NCI-H1092 treated with DMSO at 0.1 percent for 48 hours (cell line): Measurements from ENCODE around the gene CYP46A1.
"Not testable (repeated sequence)": the region's sequence is repeated elsewhere in the genome, so short reads cannot be mapped to it uniquely, and the experiment has no call there.

Source experiments
- DNase-seq: peaks from one replicate; lab custom pipeline; 2025; lab: John Stamatoyannopoulos, UW

Gene CYP46A1

DNA sequence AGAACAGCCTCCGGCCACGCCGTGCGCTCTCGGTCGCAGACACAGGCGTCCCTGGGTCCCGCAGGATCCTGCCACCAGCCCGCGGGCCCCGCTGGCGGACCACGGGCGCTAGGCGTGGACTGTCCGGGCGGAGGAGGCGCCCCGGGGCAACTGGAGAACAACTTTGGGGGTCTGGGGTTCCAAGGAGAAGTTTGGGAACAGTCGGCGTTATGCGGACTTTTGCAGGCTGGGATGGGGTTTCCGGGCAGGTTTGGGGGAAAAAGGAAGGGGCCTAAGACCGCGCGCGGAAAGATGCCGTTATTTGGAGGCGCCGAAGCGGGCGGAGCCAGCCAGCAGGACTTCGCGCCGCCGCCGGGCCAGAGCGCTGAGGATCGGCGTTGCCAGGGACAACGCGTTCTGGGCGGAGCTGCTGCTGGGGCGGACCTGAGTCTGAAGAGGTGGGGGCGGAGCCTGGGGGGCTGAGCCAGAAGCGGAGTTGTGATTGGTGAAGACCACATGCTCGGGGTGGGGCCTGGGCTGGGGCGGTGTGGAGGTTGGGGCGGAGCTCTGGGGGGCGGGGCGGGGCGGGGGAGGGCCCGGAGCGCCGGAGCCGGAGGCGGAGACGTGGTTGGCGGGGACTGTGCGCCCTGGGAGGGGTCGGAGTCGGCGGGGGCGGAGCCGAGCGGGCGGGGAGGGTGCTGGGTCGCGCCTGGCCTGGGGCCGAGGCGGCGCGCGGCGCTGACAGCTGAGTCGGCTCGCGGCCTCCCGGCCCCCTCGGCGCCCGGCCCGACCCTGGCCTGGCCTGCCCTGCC lies at the start of gene CYP46A1:
TSS of gene CYP46A1 (plus strand) at position 680 of the 791 bp plus-strand sequence. CDS start 120 bp downstream, outside the sequence.
- peak; percentile 98 for DNase-seq

GRCh38 chr14:99634443-99634842 lies 49.7 kb upstream of the CYP46A1 start:
- DNase-seq, result no peak

GRCh38 chr14:99635116-99635515 lies 49.0 kb upstream of the CYP46A1 start:
- no peak for DNase-seq

GRCh38 chr14:99636487-99636886 lies 47.6 kb upstream of the CYP46A1 start:
- no peak for DNase-seq

DNA sequence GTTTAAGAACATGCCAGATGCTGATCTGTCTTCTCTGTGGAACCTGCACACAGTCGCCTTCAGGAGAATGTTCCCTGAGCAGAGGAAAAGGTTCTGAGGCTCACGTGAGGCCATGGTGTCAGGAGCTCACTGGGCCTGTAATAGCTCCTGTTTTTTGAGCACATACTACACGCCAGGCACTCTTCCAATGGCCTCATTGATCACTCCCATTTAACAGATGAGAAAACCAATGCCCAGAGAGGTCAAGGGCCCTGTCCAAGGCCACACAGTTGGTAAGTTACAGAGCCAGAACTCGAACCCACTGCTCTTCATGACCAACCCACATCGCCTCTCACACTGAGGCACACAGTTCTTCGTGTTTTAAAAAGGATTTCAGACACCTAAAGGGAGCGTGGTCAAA lies 46.5 kb upstream of the CYP46A1 start:
- no peak for DNase-seq

GRCh38 chr14:99642771-99643170 lies 41.3 kb upstream of the CYP46A1 start:
- DNase-seq, result not testable (repeated sequence)

GRCh38 chr14:99643343-99643742 lies 40.8 kb upstream of the CYP46A1 start:
- no peak for DNase-seq

GRCh38 chr14:99644035-99644587 lies 40.0 kb upstream of the CYP46A1 start:
- DNase-seq, result no peak

- DNase-seq, result no peak
Observed at GRCh38 chr14:99644723-99645544, 39.2 kb upstream of the CYP46A1 start, which contains the start of gene HHIPL1. Gene HHIPL1, plus strand, starts transcription at chr14:99645129. Its CDS starts 79 bp downstream, at chr14:99645208.

- no peak for DNase-seq
Observed at GRCh38 chr14:99645545-99646505, 38.3 kb upstream of the CYP46A1 start.

GRCh38 chr14:99647411-99647810 lies 36.7 kb upstream of the CYP46A1 start:
- DNase-seq, result no peak

DNA sequence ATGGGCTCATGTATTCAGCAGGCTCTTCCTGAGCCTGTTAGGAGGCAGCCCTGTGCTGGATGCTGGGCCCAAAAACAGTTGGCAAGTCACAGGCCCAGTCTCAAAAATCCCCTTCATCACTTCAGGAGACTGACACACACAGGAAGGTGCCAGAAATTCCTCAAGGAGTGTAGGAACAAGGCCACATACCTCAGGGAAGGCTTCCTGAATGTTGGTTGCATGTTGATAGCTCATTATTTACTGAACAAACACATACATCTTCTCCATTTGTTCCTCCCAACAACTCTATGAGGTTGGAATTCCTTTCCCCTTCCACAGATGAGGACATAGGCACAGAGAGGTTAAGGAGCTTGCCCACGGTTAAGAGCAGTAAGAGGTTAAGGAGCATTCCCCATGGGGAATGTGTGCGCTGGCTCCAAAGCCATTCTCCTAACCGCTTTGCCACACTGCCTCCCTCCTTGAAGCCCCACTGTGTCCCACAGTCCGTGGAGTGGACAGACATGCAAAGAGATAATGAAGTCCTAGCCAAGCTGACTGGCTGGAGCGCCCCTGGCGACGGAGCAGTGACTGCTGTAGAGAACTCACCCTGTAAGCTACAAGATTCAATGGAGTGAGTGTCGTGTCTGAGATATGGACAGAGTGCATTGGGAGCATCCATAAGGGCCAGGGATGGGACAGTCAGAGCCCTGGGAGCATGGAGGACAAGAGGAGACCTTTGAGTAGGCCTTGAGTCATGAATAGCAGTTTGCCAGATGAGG lies 35.9 kb upstream of the CYP46A1 start:
- DNase-seq, result no peak

- DNase-seq, result no peak
Observed at GRCh38 chr14:99649219-99649618, 34.9 kb upstream of the CYP46A1 start.

DNA sequence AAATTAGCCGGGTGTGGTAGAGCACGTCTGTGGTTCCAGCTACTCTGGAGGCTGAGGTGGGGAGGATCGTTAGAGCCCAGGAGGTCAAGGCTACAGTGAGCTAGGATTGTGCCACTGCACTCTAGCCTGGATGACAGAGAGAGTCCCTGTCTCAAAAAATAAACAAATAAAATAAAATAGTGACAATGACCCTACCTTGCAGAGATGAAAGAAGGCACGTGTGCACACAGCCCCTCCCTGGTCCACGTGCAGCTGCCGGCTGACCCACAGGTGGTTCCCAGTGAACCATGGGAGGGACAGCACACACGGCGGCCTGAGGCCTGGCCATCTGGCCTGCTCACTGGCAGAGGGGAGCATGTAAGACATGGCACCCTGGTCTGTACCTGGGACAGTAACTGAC lies 34.5 kb upstream of the CYP46A1 start:
- DNase-seq, result no peak

GRCh38 chr14:99650189-99650588 lies 33.9 kb upstream of the CYP46A1 start:
- DNase-seq, result no peak

DNA sequence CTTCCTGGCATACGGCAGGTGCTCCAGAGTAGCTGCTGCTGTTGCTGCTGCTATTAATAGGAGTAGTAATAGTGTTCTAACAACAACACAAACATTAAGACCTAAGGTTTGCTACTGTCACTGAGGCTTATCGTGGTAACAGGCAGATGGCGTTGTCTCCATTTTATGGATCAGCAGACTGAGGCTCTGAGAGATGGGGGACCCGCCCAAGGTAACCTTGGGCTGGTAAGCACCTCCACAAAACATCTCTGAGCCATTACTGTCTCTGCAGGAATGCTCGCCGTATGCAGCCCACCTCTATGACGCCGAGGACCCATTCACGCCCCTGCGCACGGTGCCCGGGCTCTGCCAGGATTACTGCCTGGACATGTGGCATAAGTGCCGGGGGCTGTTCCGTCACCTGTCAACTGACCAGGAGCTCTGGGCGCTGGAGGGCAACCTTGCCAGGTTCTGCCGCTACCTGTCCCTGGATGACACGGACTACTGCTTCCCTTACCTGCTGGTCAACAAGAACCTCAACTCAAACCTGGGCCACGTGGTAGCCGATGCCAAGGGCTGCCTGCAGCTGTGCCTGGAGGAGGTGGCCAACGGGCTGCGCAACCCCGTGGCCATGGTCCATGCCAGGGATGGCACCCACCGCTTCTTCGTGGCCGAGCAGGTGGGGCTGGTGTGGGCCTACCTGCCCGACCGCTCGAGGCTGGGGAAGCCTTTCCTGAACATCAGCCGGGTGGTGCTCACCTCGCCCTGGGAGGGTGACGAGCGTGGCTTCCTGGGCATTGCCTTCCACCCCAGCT lies 31.9 kb upstream of the CYP46A1 start:
- DNase-seq, result no peak

DNA sequence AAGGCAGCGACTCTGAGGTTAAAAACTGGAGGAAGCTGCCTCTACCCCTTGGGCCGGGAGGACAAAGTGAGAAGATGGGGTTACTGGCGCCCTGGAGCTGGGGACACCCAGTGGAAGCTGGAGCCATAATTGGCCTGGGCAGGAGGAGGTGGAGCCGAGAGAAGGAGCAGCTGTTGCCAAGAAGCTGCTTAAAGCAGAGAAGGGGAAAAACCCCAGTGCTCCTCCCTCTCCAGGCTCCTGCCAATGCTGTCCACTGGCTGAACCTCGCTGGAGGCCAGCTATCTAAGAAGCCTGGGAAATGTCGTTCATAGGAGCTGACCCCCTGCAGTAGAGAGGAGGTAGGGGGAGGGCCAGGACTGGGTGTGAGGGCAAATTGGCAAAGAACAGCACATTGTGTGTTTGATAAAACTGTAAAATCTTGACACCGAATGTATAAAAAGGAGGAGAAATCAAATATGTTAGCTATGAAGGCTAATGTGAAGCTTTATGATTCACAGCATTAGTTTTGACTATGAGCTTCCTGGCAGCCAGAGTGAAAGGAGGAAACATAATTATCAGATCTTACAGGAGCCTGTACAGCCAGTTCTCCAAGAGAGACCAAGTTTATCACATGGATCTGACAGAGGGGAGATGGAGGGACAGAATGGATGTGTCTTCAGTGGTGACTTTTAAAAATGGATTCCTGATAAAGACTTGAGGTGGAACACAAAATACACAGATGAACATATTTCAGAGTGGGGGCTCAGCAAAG lies 29.7 kb upstream of the CYP46A1 start:
- no peak for DNase-seq

- DNase-seq, result no peak
Observed at GRCh38 chr14:99655521-99655920, 28.6 kb upstream of the CYP46A1 start.

GRCh38 chr14:99656171-99656570 lies 27.9 kb upstream of the CYP46A1 start:
- no peak for DNase-seq
